Neural progenitor cell (in vitro differentiated cells): Measurements from ENCODE around the gene RBM8A. TPM values are rescaled to one million over a fixed set of nuclear protein-coding genes. Genes with fewer than 3 reads are reported as not detected.
"Not testable (repeated sequence)": the region's sequence is repeated elsewhere in the genome, so short reads cannot be mapped to it uniquely, and the experiment has no call there.

Source experiments
- DNase-seq: peaks from one replicate; pipeline ENCODE4 v3.0.0-alpha.2; 2016; ENCODE audit warnings: low spot score
- H2AFZ ChIP-seq: fragments of 200-600 bp; sonication (generic); replicated peaks from 2 replicates; pipeline ENCODE4 v1.6.1; 2016; ENCODE audit warnings: antibody characterized with exemption
- H3F3A ChIP-seq: fragments of 200-600 bp; sonication (generic); 2 replicates; pipeline ENCODE4 v1.6.1; 2016; ENCODE audit warnings: antibody characterized with exemption, low read depth
- H3K27ac ChIP-seq: fragments of 200-600 bp; sonication (generic); 2 replicates; pipeline ENCODE4 v1.5.1; 2016; ENCODE audit warnings: mild to moderate bottlenecking
- H3K27me3 ChIP-seq: fragments of 200-600 bp; sonication (generic); 2 replicates; pipeline ENCODE4 v1.6.1; 2016; ENCODE audit warnings: mild to moderate bottlenecking, moderate library complexity
- H3K36me3 ChIP-seq: fragments of 200-600 bp; sonication (generic); 2 replicates; pipeline ENCODE4 v1.5.1; 2016
- H3K4me1 ChIP-seq: fragments of 200-600 bp; sonication (generic); 2 replicates; pipeline ENCODE4 v1.6.1; 2016; ENCODE audit warnings: mixed run types
- H3K4me2 ChIP-seq: fragments of 200-600 bp; sonication (generic); 2 replicates; pipeline ENCODE4 v1.6.1; 2016
- H3K4me3 ChIP-seq: fragments of 200-600 bp; sonication (generic); 2 replicates; pipeline ENCODE4 v1.5.1; 2016
- H3K79me2 ChIP-seq: fragments of 200-600 bp; sonication (generic); 2 replicates; pipeline ENCODE4 v1.6.1; 2016; ENCODE audit warnings: low read depth
- H3K9ac ChIP-seq: fragments of 200-600 bp; sonication (generic); 2 replicates; pipeline ENCODE4 v1.6.1; 2016
- H3K9me3 ChIP-seq: fragments of 200-600 bp; sonication (generic); 2 replicates; pipeline ENCODE4 v1.5.1; 2016; ENCODE audit warnings: low read depth
- H4K20me1 ChIP-seq: fragments of 200-600 bp; sonication (generic); 2 replicates; pipeline ENCODE4 v1.6.1; 2016; ENCODE audit warnings: low read depth
- H3K27ac Mint-ChIP-seq: 3 replicates; pipeline ENCODE4 v1.8.0; 2021; ENCODE audit warnings: mixed read lengths
- H3K27me3 Mint-ChIP-seq: 2 replicates; pipeline ENCODE4 v1.8.0; 2022; ENCODE audit warnings: low read depth, mild to moderate bottlenecking, inconsistent platforms, moderate library complexity, mixed read lengths; ENCODE audit not compliant: insufficient read depth
- H3K36me3 Mint-ChIP-seq: 3 replicates; pipeline ENCODE4 v1.8.0; 2021; ENCODE audit warnings: mixed read lengths
- H3K4me1 Mint-ChIP-seq: 3 replicates; pipeline ENCODE4 v1.8.0; 2021; ENCODE audit warnings: mixed read lengths
- H3K4me3 Mint-ChIP-seq: 3 replicates; pipeline ENCODE4 v1.8.0; 2021; ENCODE audit warnings: mild to moderate bottlenecking, moderate library complexity, mixed read lengths
- H3K9me3 Mint-ChIP-seq: 3 replicates; pipeline ENCODE4 v1.8.0; 2020; ENCODE audit warnings: mixed read lengths
- EZH2 ChIP-seq: fragments of 200-600 bp; sonication (generic); IDR thresholded peaks from 2 replicates; pipeline ENCODE4 v1.6.1; 2017; ENCODE audit warnings: antibody characterized with exemption, mild to moderate bottlenecking, moderate library complexity
- EZH2phosphoT487 ChIP-seq: fragments of 200-600 bp; sonication (generic); IDR thresholded peaks from 2 replicates; pipeline ENCODE4 v1.6.1; 2017; ENCODE audit warnings: antibody characterized with exemption
- total RNA-seq: library from RNA; depleted of rRNA; stranded (reverse); fragments of >200 nt; gene quantifications from 2 replicates; pipeline ENCODE4 v1.2.3, GENCODE V29; 2015; ENCODE audit warnings: low replicate concordance
- TF ChIP-seq, protein P1 (sequence below): fragments of 200-600 bp; sonication (generic); IDR thresholded peaks from 2 replicates; pipeline ENCODE4 v1.5.1; 2017; ENCODE audit warnings: antibody characterized with exemption, mild to moderate bottlenecking

The RBM8A gene
- total RNA-seq, 1 donor from 2014 or later: 320 TPM

DNA sequence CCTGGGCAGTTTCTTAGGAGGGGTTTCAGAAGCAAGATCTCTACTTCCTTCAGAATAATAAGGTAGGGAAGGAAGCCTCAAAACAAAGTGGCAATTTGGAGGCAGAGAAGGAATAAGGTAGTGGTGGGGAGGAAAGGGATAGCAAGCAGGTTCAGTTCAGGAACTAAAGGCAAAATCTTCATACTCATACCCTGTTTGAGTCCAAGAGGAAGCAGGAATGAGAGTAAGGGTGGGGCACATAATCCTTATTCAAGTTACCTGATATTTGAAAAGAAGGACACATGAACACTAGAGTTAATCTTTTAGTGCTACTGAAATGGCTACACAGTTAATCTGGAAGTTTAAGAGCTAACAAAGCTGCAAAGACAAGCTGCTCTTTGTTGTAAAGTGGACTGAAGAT, 8.4 kb upstream of the RBM8A start:
- H3K4me3 Mint-ChIP-seq: no peak overlapping the region
- Histone ChIP-seq H3F3A (peaks cover 17% of the 10 kb centered on the region), H3K27ac (no peak overlapping the region), H2AFZ (no peak overlapping the region), H3K9me3 (no peaks in the 10 kb centered on the region), H3K36me3 (no peaks in the 10 kb centered on the region), H3K27me3 (no peaks in the 10 kb centered on the region), H3K79me2 (no peaks in the 10 kb centered on the region), H3K4me2 (no peak overlapping the region), H3K9ac (no peak overlapping the region), H4K20me1 (no peaks in the 10 kb centered on the region), H3K4me1 (peaks cover 13% of the 10 kb centered on the region), H3K4me3 (no peak overlapping the region)
- peaks cover 4% of the 10 kb centered on the region for H3K36me3 Mint-ChIP-seq
- H3K27ac Mint-ChIP-seq: no peak overlapping the region
- DNase-seq: no peak
- TF ChIP-seq, protein P1, sequence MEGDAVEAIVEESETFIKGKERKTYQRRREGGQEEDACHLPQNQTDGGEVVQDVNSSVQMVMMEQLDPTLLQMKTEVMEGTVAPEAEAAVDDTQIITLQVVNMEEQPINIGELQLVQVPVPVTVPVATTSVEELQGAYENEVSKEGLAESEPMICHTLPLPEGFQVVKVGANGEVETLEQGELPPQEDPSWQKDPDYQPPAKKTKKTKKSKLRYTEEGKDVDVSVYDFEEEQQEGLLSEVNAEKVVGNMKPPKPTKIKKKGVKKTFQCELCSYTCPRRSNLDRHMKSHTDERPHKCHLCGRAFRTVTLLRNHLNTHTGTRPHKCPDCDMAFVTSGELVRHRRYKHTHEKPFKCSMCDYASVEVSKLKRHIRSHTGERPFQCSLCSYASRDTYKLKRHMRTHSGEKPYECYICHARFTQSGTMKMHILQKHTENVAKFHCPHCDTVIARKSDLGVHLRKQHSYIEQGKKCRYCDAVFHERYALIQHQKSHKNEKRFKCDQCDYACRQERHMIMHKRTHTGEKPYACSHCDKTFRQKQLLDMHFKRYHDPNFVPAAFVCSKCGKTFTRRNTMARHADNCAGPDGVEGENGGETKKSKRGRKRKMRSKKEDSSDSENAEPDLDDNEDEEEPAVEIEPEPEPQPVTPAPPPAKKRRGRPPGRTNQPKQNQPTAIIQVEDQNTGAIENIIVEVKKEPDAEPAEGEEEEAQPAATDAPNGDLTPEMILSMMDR: no peak
- TF ChIP-seq EZH2phosphoT487 (no peak), EZH2 (no peak)
- no peaks in the 10 kb centered on the region for H3K9me3 Mint-ChIP-seq
- H3K4me1 Mint-ChIP-seq: peaks cover 11% of the 10 kb centered on the region
- H3K27me3 Mint-ChIP-seq: no peaks in the 10 kb centered on the region

DNA sequence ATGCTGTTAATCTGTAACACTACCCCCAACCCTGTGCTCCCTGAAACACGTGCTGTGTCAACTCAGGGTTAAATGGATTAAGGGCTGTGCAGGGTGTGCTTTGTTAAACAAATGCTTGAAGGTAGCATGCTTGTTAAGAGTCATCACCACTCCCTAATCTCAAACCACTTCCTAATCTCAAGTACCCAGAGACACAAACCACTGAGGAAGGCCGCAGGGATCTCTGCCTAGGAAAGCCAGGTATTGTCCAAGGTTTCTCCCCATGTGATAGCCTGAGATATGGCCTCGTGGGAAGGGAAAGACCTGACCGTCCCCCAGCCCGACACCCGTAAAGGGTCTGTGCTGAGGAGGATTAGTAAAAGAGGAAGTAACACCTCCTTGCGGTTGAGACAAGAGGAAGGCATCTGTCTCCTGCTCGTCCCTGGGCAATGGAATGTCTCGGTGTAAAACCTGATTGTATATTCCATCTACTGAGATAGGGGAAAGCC, 5.3 kb upstream of the RBM8A start:
- H3F3A ChIP-seq: peaks cover 38% of the 10 kb centered on the region
- peak overlapping the region; percentile 11 for H3K4me2 ChIP-seq
- not testable (repeated sequence) for H3K9me3 Mint-ChIP-seq, H3K79me2 ChIP-seq, H3K4me3 Mint-ChIP-seq, H3K27me3 Mint-ChIP-seq, H3K4me3 ChIP-seq, H3K27ac Mint-ChIP-seq, H3K9ac ChIP-seq, H3K36me3 ChIP-seq, H3K27me3 ChIP-seq, H3K36me3 Mint-ChIP-seq, H3K9me3 ChIP-seq, H3K27ac ChIP-seq, H4K20me1 ChIP-seq
- H3K4me1 ChIP-seq: peaks cover 13% of the 10 kb centered on the region
- peaks cover 13% of the 10 kb centered on the region for H3K4me1 Mint-ChIP-seq
- peak overlapping the region; percentile 79 for H2AFZ ChIP-seq
- peak; percentile 20 for DNase-seq

DNA sequence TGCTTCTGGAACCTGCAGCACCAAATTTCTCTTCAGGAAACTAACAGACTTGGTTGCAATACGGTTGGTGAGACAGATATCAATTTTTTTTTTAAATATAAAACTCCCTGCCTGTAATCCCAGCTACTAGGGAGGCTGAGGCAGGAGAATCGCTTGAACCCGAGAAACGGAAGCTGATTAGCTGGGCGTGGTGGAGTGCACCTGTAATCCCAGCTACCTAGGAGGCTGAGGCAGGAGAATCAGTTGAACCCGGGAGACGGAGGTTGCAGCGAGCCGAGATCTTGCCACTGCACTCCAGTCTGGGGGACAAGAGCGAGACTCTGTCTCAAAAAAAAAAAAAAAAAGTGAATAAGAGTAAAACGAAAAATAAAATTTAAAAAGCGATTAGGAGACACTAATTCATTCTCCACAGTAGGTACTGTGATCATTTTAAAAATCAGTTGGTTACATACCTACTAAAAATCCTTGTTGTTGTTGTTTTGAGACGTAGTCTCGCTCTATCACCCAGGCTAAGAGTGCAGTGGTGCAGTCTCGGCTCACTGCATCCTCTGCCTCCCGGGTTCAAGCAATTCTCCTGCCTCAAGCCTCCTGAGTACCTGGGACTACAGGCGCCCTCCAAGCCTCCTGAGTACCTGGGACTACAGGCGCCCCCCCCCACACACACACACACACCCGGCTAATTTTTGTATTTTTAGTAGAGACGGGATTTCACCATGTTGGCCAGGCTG, 796 bp upstream of the RBM8A start:
- DNase-seq: no peak
- no peaks in the 10 kb centered on the region for H4K20me1 ChIP-seq
- H3K79me2 ChIP-seq: peaks cover 22% of the 10 kb centered on the region
- H3K4me3 ChIP-seq: peak overlapping the region; percentile 78
- TF ChIP-seq, protein P1: no peak
- TF ChIP-seq EZH2phosphoT487 (no peak), EZH2 (no peak)
- H3K9ac ChIP-seq: peak overlapping the region; percentile 94
- H2AFZ ChIP-seq: peak overlapping the region; percentile 92
- H3K27me3 ChIP-seq: no peaks in the 10 kb centered on the region
- H3K36me3 ChIP-seq: peaks cover 4% of the 10 kb centered on the region
- Mint-ChIP-seq H3K9me3 (no peaks in the 10 kb centered on the region), H3K4me1 (peaks cover 12% of the 10 kb centered on the region), H3K27me3 (peaks cover 4% of the 10 kb centered on the region), H3K36me3 (peaks cover 14% of the 10 kb centered on the region), H3K27ac (no peak overlapping the region), H3K4me3 (peak overlapping the region; percentile 77)
- H3K9me3 ChIP-seq: no peaks in the 10 kb centered on the region
- H3K4me1 ChIP-seq: peaks cover 18% of the 10 kb centered on the region
- peaks cover 38% of the 10 kb centered on the region for H3F3A ChIP-seq
- peak overlapping the region; percentile 96 for H3K4me2 ChIP-seq
- H3K27ac ChIP-seq: peak overlapping the region; percentile 88

GRCh38 chr1:145926686-145927062, 610 bp downstream of the RBM8A start:
- H3K36me3 Mint-ChIP-seq: peaks cover 16% of the 10 kb centered on the region
- no peak for TF ChIP-seq EZH2
- TF ChIP-seq, protein P1: no peak
- TF ChIP-seq EZH2phosphoT487: no peak
- Histone ChIP-seq H3K27ac (peak overlapping the region; percentile 85), H3K9ac (peak overlapping the region; percentile 76), H3K4me2 (peak overlapping the region; percentile 96), H3K9me3 (no peaks in the 10 kb centered on the region), H4K20me1 (no peaks in the 10 kb centered on the region), H3K27me3 (no peaks in the 10 kb centered on the region), H3K79me2 (peaks cover 22% of the 10 kb centered on the region), H3F3A (peaks cover 42% of the 10 kb centered on the region), H2AFZ (no peak overlapping the region), H3K4me1 (peaks cover 7% of the 10 kb centered on the region), H3K36me3 (peaks cover 4% of the 10 kb centered on the region), H3K4me3 (peak overlapping the region; percentile 78)
- H3K27ac Mint-ChIP-seq: no peak overlapping the region
- H3K4me1 Mint-ChIP-seq: peaks cover 3% of the 10 kb centered on the region
- no peaks in the 10 kb centered on the region for H3K9me3 Mint-ChIP-seq
- peaks cover 4% of the 10 kb centered on the region for H3K27me3 Mint-ChIP-seq
- no peak overlapping the region for H3K4me3 Mint-ChIP-seq
- no peak for DNase-seq
